ENCODE data around the gene WDR70. TPM values are rescaled to one million over a fixed set of nuclear protein-coding genes. Genes with fewer than 3 reads are reported as not detected.
"Not testable (repeated sequence)": the region's sequence is repeated elsewhere in the genome, so short reads cannot be mapped to it uniquely, and the experiment has no call there.

WDR70 gene
- total RNA-seq, 1 experiment from 2014 or later = 31.3 TPM

GRCh38 chr5:37667846-37668245 lies 288.7 kb downstream of the WDR70 start:
- Mint-ChIP-seq H3K4me3 (ENCODE audit: unreplicated experiment) (no peak overlapping the region), H3K36me3 (ENCODE audit: insufficient read depth, unreplicated experiment) (no peaks in the 10 kb centered on the region), H3K27me3 (ENCODE audit: insufficient read depth, unreplicated experiment) (no peaks in the 10 kb centered on the region), H3K9me3 (ENCODE audit: unreplicated experiment) (peaks cover 7% of the 10 kb centered on the region), H3K27ac (ENCODE audit: low read depth, unreplicated experiment) (peak overlapping the region; percentile 78), H3K4me1 (ENCODE audit: insufficient read depth, unreplicated experiment) (peaks cover 13% of the 10 kb centered on the region)
- TF ChIP-seq, protein P1, sequence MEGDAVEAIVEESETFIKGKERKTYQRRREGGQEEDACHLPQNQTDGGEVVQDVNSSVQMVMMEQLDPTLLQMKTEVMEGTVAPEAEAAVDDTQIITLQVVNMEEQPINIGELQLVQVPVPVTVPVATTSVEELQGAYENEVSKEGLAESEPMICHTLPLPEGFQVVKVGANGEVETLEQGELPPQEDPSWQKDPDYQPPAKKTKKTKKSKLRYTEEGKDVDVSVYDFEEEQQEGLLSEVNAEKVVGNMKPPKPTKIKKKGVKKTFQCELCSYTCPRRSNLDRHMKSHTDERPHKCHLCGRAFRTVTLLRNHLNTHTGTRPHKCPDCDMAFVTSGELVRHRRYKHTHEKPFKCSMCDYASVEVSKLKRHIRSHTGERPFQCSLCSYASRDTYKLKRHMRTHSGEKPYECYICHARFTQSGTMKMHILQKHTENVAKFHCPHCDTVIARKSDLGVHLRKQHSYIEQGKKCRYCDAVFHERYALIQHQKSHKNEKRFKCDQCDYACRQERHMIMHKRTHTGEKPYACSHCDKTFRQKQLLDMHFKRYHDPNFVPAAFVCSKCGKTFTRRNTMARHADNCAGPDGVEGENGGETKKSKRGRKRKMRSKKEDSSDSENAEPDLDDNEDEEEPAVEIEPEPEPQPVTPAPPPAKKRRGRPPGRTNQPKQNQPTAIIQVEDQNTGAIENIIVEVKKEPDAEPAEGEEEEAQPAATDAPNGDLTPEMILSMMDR (IDR thresholded peaks at IDR 0.05; ENCODE audit: unreplicated experiment) = no peak
- no TSS peak for BruUV-seq (replicated peaks)
- POLR2A ChIA-PET = interaction anchor here (1.0 kb wide), 1 partner anchor 71 kb away, joined by 4 read pairs; no protein-coding TSS in a partner anchor
- DNase-seq (ENCODE audit: unreplicated experiment) = no peak
- CTCF ChIA-PET = interaction anchor here (0.6 to 1.3 kb wide), 2 partner anchors 12 to 145 kb away, joined by 3 to 5 read pairs; no protein-coding TSS in a partner anchor
- intact Hi-C loops (cut with micrococcal nuclease) = loop anchor here (2.0 to 5.0 kb wide), 3 partner anchors 71 to 979 kb away; no protein-coding TSS in a partner anchor

DNA sequence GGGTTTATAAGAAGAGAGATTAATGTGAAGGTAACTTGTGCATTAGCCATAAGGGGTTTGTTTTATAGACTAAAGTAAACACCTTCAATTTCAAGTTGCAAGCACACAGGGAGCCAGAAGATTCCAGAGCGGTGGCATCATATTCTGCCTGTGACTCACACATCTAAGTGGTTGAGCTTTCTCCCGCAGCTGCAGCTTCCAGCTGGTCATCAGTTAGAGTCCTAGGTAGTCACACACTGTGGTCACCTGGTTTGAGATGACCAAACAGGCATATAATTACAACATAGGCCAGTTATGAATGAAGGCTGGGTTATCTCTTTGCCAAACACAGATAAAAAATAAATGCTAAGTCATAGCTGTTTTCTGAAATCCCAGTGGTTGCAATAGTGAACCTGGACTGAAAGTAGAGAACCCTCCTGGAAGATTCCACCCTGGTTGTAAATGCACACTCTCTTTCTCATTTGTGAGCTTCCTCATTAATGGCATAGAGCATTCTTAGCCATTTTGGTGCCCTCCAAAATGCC lies 289.5 kb downstream of the WDR70 start:
- BruUV-seq (replicated peaks) = no TSS peak
- intact Hi-C loops (cut with micrococcal nuclease) = loop anchor here (2.0 to 5.0 kb wide), 3 partner anchors 70 to 979 kb away; no protein-coding TSS in a partner anchor
- DNase-seq (ENCODE audit: unreplicated experiment) = peak; percentile 94
- no peaks in the 10 kb centered on the region for H3K36me3 Mint-ChIP-seq (ENCODE audit: insufficient read depth, unreplicated experiment)
- no peak overlapping the region for H3K4me3 Mint-ChIP-seq (ENCODE audit: unreplicated experiment)
- peaks cover 7% of the 10 kb centered on the region for H3K9me3 Mint-ChIP-seq (ENCODE audit: unreplicated experiment)
- H3K27ac Mint-ChIP-seq (ENCODE audit: low read depth, unreplicated experiment) = peak overlapping the region; percentile 78
- ChIA-PET CTCF (interaction anchor here (0.7 kb wide), 1 partner anchor 12 kb away, joined by 4 read pairs; no protein-coding TSS in a partner anchor), POLR2A (interaction anchor here (0.6 to 1.0 kb wide), 3 partner anchors 54 to 71 kb away, joined by 3 to 4 read pairs (median 3); no protein-coding TSS in a partner anchor)
- TF ChIP-seq, protein P1 (IDR thresholded peaks at IDR 0.05; ENCODE audit: unreplicated experiment) = no peak
- H3K4me1 Mint-ChIP-seq (ENCODE audit: insufficient read depth, unreplicated experiment) = peaks cover 13% of the 10 kb centered on the region
- no peaks in the 10 kb centered on the region for H3K27me3 Mint-ChIP-seq (ENCODE audit: insufficient read depth, unreplicated experiment)

DNA sequence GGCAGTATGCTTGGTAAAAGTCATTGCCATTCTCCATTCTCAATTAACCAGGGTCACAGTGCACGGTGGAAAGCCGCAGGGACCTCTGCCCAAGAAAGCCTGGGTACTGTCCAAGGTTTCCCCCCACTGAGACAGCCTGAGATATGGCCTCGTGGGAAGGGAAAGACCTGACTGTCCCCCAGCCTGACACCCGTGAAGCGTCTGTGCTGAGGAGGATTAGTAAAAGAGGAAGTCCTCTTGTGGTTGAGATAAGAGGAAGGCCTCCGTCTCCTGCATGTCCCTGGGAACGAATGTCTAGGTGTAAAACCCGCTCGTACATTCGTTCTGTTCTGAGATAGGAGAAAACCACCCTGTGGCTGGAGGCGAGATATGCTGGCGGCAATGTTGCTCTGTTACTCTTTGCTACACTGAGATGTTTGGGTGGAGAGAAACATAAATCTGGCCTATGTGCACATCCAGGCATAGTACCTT lies 293.0 kb downstream of the WDR70 start:
- intact Hi-C loops (cut with micrococcal nuclease); H3K27ac Mint-ChIP-seq (ENCODE audit: low read depth, unreplicated experiment); H3K36me3 Mint-ChIP-seq (ENCODE audit: insufficient read depth, unreplicated experiment); DNase-seq (ENCODE audit: unreplicated experiment); H3K4me3 Mint-ChIP-seq (ENCODE audit: unreplicated experiment); BruUV-seq (replicated peaks); CTCF ChIA-PET; H3K27me3 Mint-ChIP-seq (ENCODE audit: insufficient read depth, unreplicated experiment): not testable (repeated sequence)
- Mint-ChIP-seq H3K9me3 (ENCODE audit: unreplicated experiment) (peaks cover 10% of the 10 kb centered on the region), H3K4me1 (ENCODE audit: insufficient read depth, unreplicated experiment) (peaks cover 13% of the 10 kb centered on the region)
- POLR2A ChIA-PET = interaction anchor here (0.6 kb wide), 1 partner anchor 221 kb away, joined by 3 read pairs; no protein-coding TSS in a partner anchor

- H3K27me3 Mint-ChIP-seq (ENCODE audit: insufficient read depth, unreplicated experiment); POLR2A ChIA-PET; intact Hi-C loops (cut with micrococcal nuclease); CTCF ChIA-PET; H3K4me1 Mint-ChIP-seq (ENCODE audit: insufficient read depth, unreplicated experiment); DNase-seq (ENCODE audit: unreplicated experiment); H3K27ac Mint-ChIP-seq (ENCODE audit: low read depth, unreplicated experiment); H3K4me3 Mint-ChIP-seq (ENCODE audit: unreplicated experiment); H3K36me3 Mint-ChIP-seq (ENCODE audit: insufficient read depth, unreplicated experiment); BruUV-seq (replicated peaks): not testable (repeated sequence)
- peaks cover 12% of the 10 kb centered on the region for H3K9me3 Mint-ChIP-seq (ENCODE audit: unreplicated experiment)
Measured at GRCh38 chr5:37674361-37674760, 295.2 kb downstream of the WDR70 start.

- intact Hi-C loops (cut with micrococcal nuclease); POLR2A ChIA-PET; H3K36me3 Mint-ChIP-seq (ENCODE audit: insufficient read depth, unreplicated experiment); CTCF ChIA-PET; H3K4me1 Mint-ChIP-seq (ENCODE audit: insufficient read depth, unreplicated experiment); DNase-seq (ENCODE audit: unreplicated experiment); H3K27me3 Mint-ChIP-seq (ENCODE audit: insufficient read depth, unreplicated experiment); H3K27ac Mint-ChIP-seq (ENCODE audit: low read depth, unreplicated experiment); H3K4me3 Mint-ChIP-seq (ENCODE audit: unreplicated experiment); BruUV-seq (replicated peaks): not testable (repeated sequence)
- H3K9me3 Mint-ChIP-seq (ENCODE audit: unreplicated experiment) = peaks cover 21% of the 10 kb centered on the region
Measured at GRCh38 chr5:37679326-37679725, 300.2 kb downstream of the WDR70 start.

GRCh38 chr5:37679903-37680302 lies 300.8 kb downstream of the WDR70 start:
- peaks cover 21% of the 10 kb centered on the region for H3K9me3 Mint-ChIP-seq (ENCODE audit: unreplicated experiment)
- DNase-seq (ENCODE audit: unreplicated experiment); H3K4me1 Mint-ChIP-seq (ENCODE audit: insufficient read depth, unreplicated experiment); POLR2A ChIA-PET; intact Hi-C loops (cut with micrococcal nuclease); H3K36me3 Mint-ChIP-seq (ENCODE audit: insufficient read depth, unreplicated experiment); H3K27ac Mint-ChIP-seq (ENCODE audit: low read depth, unreplicated experiment); H3K27me3 Mint-ChIP-seq (ENCODE audit: insufficient read depth, unreplicated experiment); BruUV-seq (replicated peaks); H3K4me3 Mint-ChIP-seq (ENCODE audit: unreplicated experiment): not testable (repeated sequence)
- CTCF ChIA-PET = interaction anchor here (0.6 kb wide), 1 partner anchor 16 kb away, joined by 3 read pairs; no protein-coding TSS in a partner anchor
